Nephron progenitor cell (in vitro differentiated cells): ENCODE results near the gene C1QTNF4.
"Not testable (repeated sequence)": the region's sequence is repeated elsewhere in the genome, so short reads cannot be mapped to it uniquely, and the experiment has no call there.

Experiments used
- DNase-seq: peaks from one replicate; pipeline ENCODE4 v3.0.0; 2021
- H3K27ac Mint-ChIP-seq: 2 replicates; pipeline ENCODE4 v1.8.0; 2021; ENCODE audit warnings: mild to moderate bottlenecking, moderate library complexity, mixed read lengths
- H3K27me3 Mint-ChIP-seq: 2 replicates; pipeline ENCODE4 v1.8.0; 2021; ENCODE audit warnings: mild to moderate bottlenecking, low read depth, mixed read lengths; ENCODE audit not compliant: poor library complexity
- H3K36me3 Mint-ChIP-seq: 2 replicates; pipeline ENCODE4 v1.8.0; 2021; ENCODE audit warnings: low read depth, mixed read lengths
- H3K4me1 Mint-ChIP-seq: 2 replicates; pipeline ENCODE4 v1.8.0; 2021; ENCODE audit warnings: mixed read lengths
- H3K4me3 Mint-ChIP-seq: 2 replicates; pipeline ENCODE4 v1.8.0; 2021; ENCODE audit warnings: mild to moderate bottlenecking, moderate library complexity, mixed read lengths
- H3K9me3 Mint-ChIP-seq: 2 replicates; pipeline ENCODE4 v1.8.0; 2021; ENCODE audit warnings: mild to moderate bottlenecking, moderate library complexity, mixed read lengths
- CTCF ChIP-seq: fragments of 200-600 bp; sonication (generic); IDR thresholded peaks from 2 replicates; pipeline ENCODE4 v1.5.0; 2021; ENCODE audit warnings: antibody characterized with exemption

Gene C1QTNF4

DNA sequence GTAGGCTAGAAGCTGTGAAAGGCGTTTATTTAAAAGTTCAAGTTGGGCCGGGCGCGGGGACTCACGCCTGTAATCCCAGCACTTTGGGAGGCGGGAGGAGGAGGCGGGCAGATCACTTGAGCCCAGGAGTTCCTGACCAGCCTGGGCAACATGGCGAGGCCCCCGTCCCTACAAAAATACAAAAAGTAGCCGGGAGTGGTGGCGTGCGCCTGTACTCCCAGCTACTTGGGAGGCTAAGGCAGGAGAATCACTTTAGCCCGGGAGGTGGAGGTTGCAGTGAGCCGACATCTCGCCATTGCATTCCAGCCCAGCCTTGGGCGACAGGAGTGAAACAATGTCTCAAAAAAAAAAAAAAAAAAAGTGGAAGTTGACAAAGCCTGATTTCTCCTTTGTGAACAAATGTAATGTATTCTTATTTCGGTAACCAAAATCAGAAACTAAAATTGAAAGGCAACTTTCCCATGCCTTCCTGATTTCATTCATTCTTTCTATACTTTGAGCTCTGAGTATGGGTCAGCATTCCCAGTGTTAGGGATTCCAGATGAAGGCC, 28.0 kb downstream of the C1QTNF4 start:
- DNase-seq: no peak
- Mint-ChIP-seq H3K9me3 (no peaks in the 10 kb centered on the region), H3K4me3 (peak overlapping the region; percentile 85), H3K4me1 (peaks cover 14% of the 10 kb centered on the region), H3K36me3 (peaks cover 10% of the 10 kb centered on the region), H3K27ac (no peak overlapping the region), H3K27me3 (no peaks in the 10 kb centered on the region)
- TF ChIP-seq CTCF: no peak

- Mint-ChIP-seq H3K27me3 (peaks cover 3% of the 10 kb centered on the region), H3K36me3 (peaks cover 9% of the 10 kb centered on the region), H3K9me3 (no peaks in the 10 kb centered on the region), H3K4me1 (peaks cover 14% of the 10 kb centered on the region), H3K4me3 (peak within 1 kb of the TSS; percentile 85), H3K27ac (peak within 1 kb of the TSS; percentile 66)
- peak; percentile 78 for DNase-seq
- no peak for TF ChIP-seq CTCF
Measured at GRCh38 chr11:47565340-47566148, 28.7 kb downstream of the C1QTNF4 start, which contains the start of gene PTPMT1. TSS of gene PTPMT1 (plus strand) at chr11:47565599. CDS start at chr11:47565623, 24 bp downstream.

GRCh38 chr11:47564933-47565339, 29.3 kb downstream of the C1QTNF4 start:
- Mint-ChIP-seq H3K36me3 (peaks cover 9% of the 10 kb centered on the region), H3K27ac (peak overlapping the region; percentile 66), H3K4me1 (peaks cover 14% of the 10 kb centered on the region), H3K9me3 (no peaks in the 10 kb centered on the region), H3K4me3 (peak overlapping the region; percentile 72), H3K27me3 (peaks cover 3% of the 10 kb centered on the region)
- no peak for TF ChIP-seq CTCF
- DNase-seq: no peak

DNA sequence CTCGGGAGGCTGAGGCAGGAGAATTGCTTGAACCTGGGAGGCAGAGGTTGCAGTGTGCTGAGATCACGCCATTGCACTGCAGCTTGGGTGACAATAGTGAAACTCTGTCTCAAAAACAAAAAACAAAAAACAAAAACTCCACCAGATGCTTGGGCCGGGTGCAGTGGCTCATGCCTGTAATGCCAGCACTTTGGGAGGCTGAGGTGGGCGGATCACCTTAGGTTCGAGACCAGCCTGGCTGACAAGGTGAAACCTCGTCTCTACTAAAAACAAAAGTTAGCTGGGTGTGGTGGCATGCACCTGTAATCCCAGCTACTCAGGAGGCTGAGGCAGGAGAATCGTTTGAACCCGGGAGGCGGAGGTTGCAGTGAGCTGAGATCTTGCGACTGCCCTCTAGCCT, 29.8 kb downstream of the C1QTNF4 start:
- H3K4me3 Mint-ChIP-seq: not testable (repeated sequence)

GRCh38 chr11:47562393-47562792, 31.8 kb downstream of the C1QTNF4 start:
- H3K9me3 Mint-ChIP-seq, H3K27ac Mint-ChIP-seq, H3K27me3 Mint-ChIP-seq, DNase-seq, H3K36me3 Mint-ChIP-seq, H3K4me3 Mint-ChIP-seq: not testable (repeated sequence)
- peaks cover 14% of the 10 kb centered on the region for H3K4me1 Mint-ChIP-seq

More for the DNA sequence above, 29.8 kb downstream of the C1QTNF4 start:
- not testable (repeated sequence) for H3K36me3 Mint-ChIP-seq, DNase-seq, H3K27ac Mint-ChIP-seq, H3K9me3 Mint-ChIP-seq, H3K27me3 Mint-ChIP-seq
- peaks cover 14% of the 10 kb centered on the region for H3K4me1 Mint-ChIP-seq

GRCh38 chr11:47560426-47560825, 33.8 kb downstream of the C1QTNF4 start:
- H3K4me1 Mint-ChIP-seq: peaks cover 3% of the 10 kb centered on the region
- H3K4me3 Mint-ChIP-seq: no peak overlapping the region
- no peaks in the 10 kb centered on the region for H3K36me3 Mint-ChIP-seq
- H3K9me3 Mint-ChIP-seq: no peaks in the 10 kb centered on the region
- no peak for DNase-seq
- no peak for TF ChIP-seq CTCF
- H3K27me3 Mint-ChIP-seq: peaks cover 3% of the 10 kb centered on the region
- H3K27ac Mint-ChIP-seq: peak overlapping the region; percentile 5
